PC-9 (cell line): ENCODE results near the gene ADD3. TPM values are rescaled to one million over a fixed set of nuclear protein-coding genes. Genes with fewer than 3 reads are reported as not detected.

Experiments
- BruUV-seq: library from RNA; stranded (reverse); fragments of 400-500 nt; replicated peaks from 2 replicates; lab custom pipeline; 2021; lab: Mats Ljungman, UMichigan
- CTCF ChIA-PET: fragments of 300-600 bp; sonication (Branson Sonifier 250); formaldehyde crosslinking; loops from one replicate; lab custom pipeline; 2022; ENCODE audit warnings: antibody characterized with exemption; lab: Charles Lee
- POLR2A ChIA-PET: fragments of 300-600 bp; sonication (Branson Sonifier 250); formaldehyde crosslinking; loops from one replicate; lab custom pipeline; 2022; ENCODE audit warnings: antibody characterized with exemption; ENCODE audit not compliant: unreplicated experiment; lab: Charles Lee
- DNase-seq, 2 experiments: peaks; one replicate each; pipeline versions ENCODE4 v3.0.0 to v3.0.0-alpha.2; 2015 to 2022; ENCODE audit warnings: mixed read lengths in 1 of 2
- H2AFZ ChIP-seq: fragments of 200-600 bp; sonication (generic); 2 replicates; pipeline ENCODE4 v1.8.1; 2017; ENCODE audit warnings: antibody characterized with exemption
- H3F3A ChIP-seq: fragments of 200-600 bp; sonication (generic); 2 replicates; pipeline ENCODE4 v1.8.1; 2017; ENCODE audit warnings: antibody characterized with exemption, mild to moderate bottlenecking, low read depth; ENCODE audit not compliant: insufficient read depth
- H3K27ac ChIP-seq: fragments of 200-600 bp; sonication (generic); 2 replicates; pipeline ENCODE4 v1.6.1; 2016; ENCODE audit warnings: mixed run types
- H3K27me3 ChIP-seq: fragments of 200-600 bp; sonication (generic); 2 replicates; pipeline ENCODE4 v1.6.1; 2016; ENCODE audit warnings: low read depth, mixed run types; ENCODE audit not compliant: insufficient read depth
- H3K36me3 ChIP-seq: fragments of 200-600 bp; sonication (generic); 2 replicates; pipeline ENCODE4 v1.6.1; 2016; ENCODE audit warnings: low read depth, mixed run types
- H3K4me1 ChIP-seq: fragments of 200-600 bp; sonication (generic); replicated peaks from 2 replicates; pipeline ENCODE4 v1.6.1; 2016; ENCODE audit warnings: mixed run types; ENCODE audit not compliant: insufficient read depth
- H3K4me2 ChIP-seq: fragments of 200-600 bp; sonication (generic); 2 replicates; pipeline ENCODE4 v1.6.1; 2017; ENCODE audit warnings: mixed run types
- H3K4me3 ChIP-seq: fragments of 200-600 bp; sonication (generic); 2 replicates; pipeline ENCODE4 v1.6.1; 2016; ENCODE audit warnings: mixed run types
- H3K79me2 ChIP-seq: fragments of 200-600 bp; sonication (generic); 2 replicates; pipeline ENCODE4 v1.6.1; 2017; ENCODE audit warnings: low read depth, mixed run types
- H3K9me2 ChIP-seq: fragments of 200-600 bp; sonication (generic); 2 replicates; pipeline ENCODE4 v1.8.1; 2017; ENCODE audit warnings: mild to moderate bottlenecking; ENCODE audit not compliant: insufficient read depth
- H3K9me3 ChIP-seq: fragments of 200-600 bp; sonication (generic); 2 replicates; pipeline ENCODE4 v1.8.1; 2016; ENCODE audit warnings: low read depth; ENCODE audit not compliant: insufficient read depth
- H4K20me1 ChIP-seq: fragments of 200-600 bp; sonication (generic); 2 replicates; pipeline ENCODE4 v1.8.1; 2017; ENCODE audit not compliant: insufficient read depth
- EZH2 ChIP-seq: fragments of 200-600 bp; sonication (generic); IDR thresholded peaks from 2 replicates; pipeline ENCODE4 v1.8.0; 2017; ENCODE audit warnings: antibody characterized with exemption, low read depth
- intact Hi-C: fragments of 100-400 bp; cut with micrococcal nuclease; formaldehyde crosslinking; loops from one replicate; pipeline ENCODE4 v1.10.0; 2022; ENCODE audit not compliant: unreplicated experiment
- total RNA-seq: library from RNA; stranded (reverse); gene quantifications from 2 replicates; pipeline ENCODE4 v1.2.3, GENCODE V29; 2021
- TF ChIP-seq, protein P1 (sequence below): fragments of 200-600 bp; sonication (generic); conservative IDR thresholded peaks from 2 replicates; pipeline ENCODE4 v1.6.1; 2017; ENCODE audit warnings: mixed run types, antibody characterized with exemption, mild to moderate bottlenecking, moderate library complexity

ADD3 gene
- total RNA-seq, 1 experiment from 2014 or later, result 77.7 TPM

DNA sequence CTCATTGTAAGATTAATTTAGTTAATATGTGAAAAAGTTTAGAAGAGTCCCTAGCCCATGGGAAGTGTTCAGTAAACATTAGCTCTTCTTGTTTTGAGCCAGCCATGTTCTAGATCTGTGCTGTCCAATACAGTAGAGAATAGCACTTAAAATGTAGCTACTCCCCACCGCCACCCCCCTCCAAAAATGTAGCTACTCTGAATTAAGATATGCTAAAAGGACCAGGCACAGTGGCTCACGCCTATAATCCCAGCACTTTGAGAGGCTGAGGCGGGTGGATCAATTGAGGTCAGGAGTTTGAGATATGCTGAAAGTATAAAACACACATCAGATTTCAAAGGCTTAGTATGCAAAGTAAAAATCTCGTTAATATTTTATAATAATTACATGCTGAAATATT lies 152.3 kb downstream of the ADD3 start:
- Histone ChIP-seq H3F3A (no peaks in the 10 kb centered on the region), H3K27me3 (no peaks in the 10 kb centered on the region), H3K9me3 (no peaks in the 10 kb centered on the region), H3K4me1 (no peaks in the 10 kb centered on the region), H3K27ac (no peak overlapping the region), H3K4me2 (no peak overlapping the region), H3K79me2 (no peaks in the 10 kb centered on the region), H3K4me3 (no peak overlapping the region), H3K9me2 (no peaks in the 10 kb centered on the region), H3K36me3 (no peaks in the 10 kb centered on the region), H4K20me1 (no peaks in the 10 kb centered on the region), H2AFZ (no peak overlapping the region)
- TF ChIP-seq, protein P1, sequence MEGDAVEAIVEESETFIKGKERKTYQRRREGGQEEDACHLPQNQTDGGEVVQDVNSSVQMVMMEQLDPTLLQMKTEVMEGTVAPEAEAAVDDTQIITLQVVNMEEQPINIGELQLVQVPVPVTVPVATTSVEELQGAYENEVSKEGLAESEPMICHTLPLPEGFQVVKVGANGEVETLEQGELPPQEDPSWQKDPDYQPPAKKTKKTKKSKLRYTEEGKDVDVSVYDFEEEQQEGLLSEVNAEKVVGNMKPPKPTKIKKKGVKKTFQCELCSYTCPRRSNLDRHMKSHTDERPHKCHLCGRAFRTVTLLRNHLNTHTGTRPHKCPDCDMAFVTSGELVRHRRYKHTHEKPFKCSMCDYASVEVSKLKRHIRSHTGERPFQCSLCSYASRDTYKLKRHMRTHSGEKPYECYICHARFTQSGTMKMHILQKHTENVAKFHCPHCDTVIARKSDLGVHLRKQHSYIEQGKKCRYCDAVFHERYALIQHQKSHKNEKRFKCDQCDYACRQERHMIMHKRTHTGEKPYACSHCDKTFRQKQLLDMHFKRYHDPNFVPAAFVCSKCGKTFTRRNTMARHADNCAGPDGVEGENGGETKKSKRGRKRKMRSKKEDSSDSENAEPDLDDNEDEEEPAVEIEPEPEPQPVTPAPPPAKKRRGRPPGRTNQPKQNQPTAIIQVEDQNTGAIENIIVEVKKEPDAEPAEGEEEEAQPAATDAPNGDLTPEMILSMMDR, result no peak
- TF ChIP-seq EZH2, result no peak
- ChIA-PET CTCF (no interaction called here), POLR2A (interaction anchor here (0.6 kb wide), 1 partner anchor 48 kb away, joined by 20 read pairs; no protein-coding TSS in a partner anchor)
- no TSS peak for BruUV-seq
- intact Hi-C loops, result no loop called here
- DNase-seq, result no peak

DNA sequence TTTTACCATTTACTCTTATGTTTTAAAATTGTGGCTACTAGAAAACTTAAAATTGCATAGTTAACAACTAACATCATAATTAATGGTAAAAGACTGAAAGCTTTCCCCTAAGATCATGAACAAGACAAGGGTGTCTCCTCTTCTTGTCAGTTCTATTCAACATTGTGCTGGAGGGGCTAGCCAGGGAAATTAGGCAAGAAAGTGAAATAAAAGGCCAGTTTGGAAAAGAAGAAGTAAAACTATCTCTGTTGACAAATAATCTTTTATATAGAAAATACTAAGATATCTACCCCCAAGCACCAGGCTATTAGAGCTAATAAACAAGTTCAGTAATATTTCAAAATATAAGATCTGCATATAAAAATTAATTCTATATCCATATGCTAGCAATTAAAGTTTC lies 152.7 kb downstream of the ADD3 start:
- Histone ChIP-seq H3K27me3 (no peaks in the 10 kb centered on the region), H2AFZ (no peak overlapping the region)
- CTCF ChIA-PET, result interaction anchor here (0.7 kb wide), 1 partner anchor 146 kb away, joined by 7 read pairs; no protein-coding TSS in a partner anchor

DNA sequence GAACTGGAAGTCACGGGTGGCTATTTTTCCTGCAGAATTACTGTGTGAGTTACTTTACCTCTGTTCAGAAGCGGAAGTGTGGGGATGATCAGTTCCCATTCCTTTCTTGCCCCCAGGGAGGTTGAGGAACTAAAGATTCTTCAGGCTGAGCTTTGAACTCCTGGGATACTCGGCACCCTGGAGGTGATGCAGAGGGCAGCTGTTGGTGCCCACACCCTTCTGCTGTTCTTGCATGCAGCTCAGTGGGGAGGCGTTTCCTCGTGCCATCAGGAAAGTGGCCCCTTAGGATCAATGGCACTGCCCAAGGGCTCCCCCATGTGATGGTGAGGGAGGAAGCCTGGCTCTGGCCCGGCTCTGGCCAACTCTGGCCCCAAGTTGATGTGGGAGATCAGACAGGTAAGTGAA lies 155.0 kb downstream of the ADD3 start:
- Histone ChIP-seq H3F3A (no peaks in the 10 kb centered on the region), H3K4me3 (no peak overlapping the region), H3K27me3 (no peaks in the 10 kb centered on the region), H3K27ac (no peak overlapping the region), H3K4me2 (no peak overlapping the region), H3K36me3 (no peaks in the 10 kb centered on the region), H4K20me1 (no peaks in the 10 kb centered on the region), H3K9me3 (no peaks in the 10 kb centered on the region), H2AFZ (no peak overlapping the region), H3K79me2 (no peaks in the 10 kb centered on the region), H3K9me2 (no peaks in the 10 kb centered on the region), H3K4me1 (no peaks in the 10 kb centered on the region)
- no peak for TF ChIP-seq EZH2
- TF ChIP-seq, protein P1, result no peak
- intact Hi-C loops, result no loop called here
- POLR2A ChIA-PET, result no interaction called here
- no TSS peak for BruUV-seq
- CTCF ChIA-PET, result no interaction called here
- no peak for DNase-seq

More for the DNA sequence above, 152.7 kb downstream of the ADD3 start:
- TF ChIP-seq, protein P1, result no peak
- TF ChIP-seq EZH2, result no peak
- DNase-seq, result no peak
- Histone ChIP-seq H3K9me3 (no peaks in the 10 kb centered on the region), H4K20me1 (no peaks in the 10 kb centered on the region), H3K27ac (no peak overlapping the region), H3K4me3 (no peak overlapping the region), H3F3A (no peaks in the 10 kb centered on the region), H3K4me1 (no peaks in the 10 kb centered on the region), H3K79me2 (no peaks in the 10 kb centered on the region), H3K9me2 (no peaks in the 10 kb centered on the region), H3K4me2 (no peak overlapping the region), H3K36me3 (no peaks in the 10 kb centered on the region)
- POLR2A ChIA-PET, result interaction anchor here (0.6 kb wide), 1 partner anchor 47 kb away, joined by 20 read pairs; no protein-coding TSS in a partner anchor
- intact Hi-C loops, result no loop called here
- BruUV-seq, result no TSS peak
